ENCODE results near the gene FGFBP2. TPM values are rescaled to one million over a fixed set of nuclear protein-coding genes. Genes with fewer than 3 reads are reported as not detected.
"Not testable (repeated sequence)": the region's sequence is repeated elsewhere in the genome, so short reads cannot be mapped to it uniquely, and the experiment has no call there.

The FGFBP2 gene
- total RNA-seq, 1 experiment from 2014 or later, result 0.25 TPM

DNA sequence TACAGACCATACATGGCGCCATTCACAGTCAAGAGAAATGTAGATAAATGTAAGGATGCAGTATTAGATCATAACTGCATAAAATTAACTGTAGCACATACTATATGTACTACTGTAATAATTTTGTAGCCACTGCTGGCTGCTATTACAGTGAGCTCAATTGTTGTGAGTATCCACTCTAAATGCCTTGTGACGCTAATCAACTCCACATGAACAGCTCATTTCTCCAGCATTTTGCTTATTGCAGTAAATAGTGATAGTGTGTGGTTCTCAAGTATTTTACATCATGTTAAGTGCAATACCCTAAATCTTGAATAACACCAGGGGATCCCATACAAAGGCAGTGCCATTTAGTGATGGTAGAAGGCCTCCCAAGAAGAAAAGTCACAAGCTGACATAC is 45.7 kb downstream of the FGFBP2 start:
- H3K27ac Mint-ChIP-seq (ENCODE audit: unreplicated experiment), result no peak overlapping the region
- Histone ChIP-seq H3K4me1 (peaks cover 4% of the 10 kb centered on the region; the same call in 1 of the 2 replicates), H3K27me3 (replicated peaks; ENCODE audit: control insufficient read depth, insufficient read depth, low read length) (no peaks in the 10 kb centered on the region), H3K9me3 (no peaks in the 10 kb centered on the region), H3K36me3 (ENCODE audit: control insufficient read depth, insufficient read depth, low read length) (no peaks in the 10 kb centered on the region), H3K4me3 (ENCODE audit: low read depth, low read length) (no peak overlapping the region)
- POLR2A ChIA-PET, result no interaction called here
- no peaks in the 10 kb centered on the region for H3K36me3 Mint-ChIP-seq (ENCODE audit: insufficient read depth, unreplicated experiment)
- DNase-seq, result no peak
- CTCF ChIA-PET, result no interaction called here
- no peaks in the 10 kb centered on the region for H3K4me1 Mint-ChIP-seq (ENCODE audit: low read depth, unreplicated experiment)
- H3K4me3 Mint-ChIP-seq (ENCODE audit: unreplicated experiment), result no peak overlapping the region
- intact Hi-C loops (cut with micrococcal nuclease; ENCODE audit: unreplicated experiment), result no loop called here
- H3K27me3 Mint-ChIP-seq (ENCODE audit: insufficient read depth, unreplicated experiment), result peaks cover 6% of the 10 kb centered on the region
- H3K9me3 Mint-ChIP-seq (ENCODE audit: unreplicated experiment), result peaks cover 11% of the 10 kb centered on the region
- TF ChIP-seq, protein P1, sequence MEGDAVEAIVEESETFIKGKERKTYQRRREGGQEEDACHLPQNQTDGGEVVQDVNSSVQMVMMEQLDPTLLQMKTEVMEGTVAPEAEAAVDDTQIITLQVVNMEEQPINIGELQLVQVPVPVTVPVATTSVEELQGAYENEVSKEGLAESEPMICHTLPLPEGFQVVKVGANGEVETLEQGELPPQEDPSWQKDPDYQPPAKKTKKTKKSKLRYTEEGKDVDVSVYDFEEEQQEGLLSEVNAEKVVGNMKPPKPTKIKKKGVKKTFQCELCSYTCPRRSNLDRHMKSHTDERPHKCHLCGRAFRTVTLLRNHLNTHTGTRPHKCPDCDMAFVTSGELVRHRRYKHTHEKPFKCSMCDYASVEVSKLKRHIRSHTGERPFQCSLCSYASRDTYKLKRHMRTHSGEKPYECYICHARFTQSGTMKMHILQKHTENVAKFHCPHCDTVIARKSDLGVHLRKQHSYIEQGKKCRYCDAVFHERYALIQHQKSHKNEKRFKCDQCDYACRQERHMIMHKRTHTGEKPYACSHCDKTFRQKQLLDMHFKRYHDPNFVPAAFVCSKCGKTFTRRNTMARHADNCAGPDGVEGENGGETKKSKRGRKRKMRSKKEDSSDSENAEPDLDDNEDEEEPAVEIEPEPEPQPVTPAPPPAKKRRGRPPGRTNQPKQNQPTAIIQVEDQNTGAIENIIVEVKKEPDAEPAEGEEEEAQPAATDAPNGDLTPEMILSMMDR (IDR thresholded peaks at IDR 0.05; ENCODE audit: insufficient read depth in 1 of 2, low read depth in 1 of 2, low read length in 1 of 2, severe bottlenecking in 1 of 2, unreplicated experiment in 1 of 2), result no peak
- no TSS peak for BruUV-seq (replicated peaks)

DNA sequence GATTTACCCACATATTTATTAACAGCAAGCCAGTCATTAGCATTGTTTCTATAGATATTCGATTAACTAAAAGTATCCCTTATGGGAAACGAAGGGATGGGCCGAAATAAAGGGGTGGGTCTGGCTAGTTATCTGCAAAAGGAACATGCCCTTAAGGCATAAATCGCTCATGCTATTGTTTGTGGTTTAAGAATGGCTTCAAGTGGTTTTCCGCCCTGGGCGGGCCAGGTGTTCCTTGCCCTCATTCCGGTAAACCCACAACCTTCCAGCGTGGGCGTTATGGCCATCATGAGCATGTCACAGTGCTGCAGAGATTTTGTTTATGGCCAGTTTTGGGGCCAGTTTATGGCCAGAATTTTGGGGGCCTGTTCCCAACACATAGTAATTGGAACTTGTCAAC is 46.6 kb downstream of the FGFBP2 start:
- BruUV-seq (replicated peaks); POLR2A ChIA-PET; H3K36me3 Mint-ChIP-seq (ENCODE audit: insufficient read depth, unreplicated experiment); intact Hi-C loops (cut with micrococcal nuclease; ENCODE audit: unreplicated experiment); H3K4me3 Mint-ChIP-seq (ENCODE audit: unreplicated experiment); DNase-seq; H3K4me1 Mint-ChIP-seq (ENCODE audit: low read depth, unreplicated experiment); H3K36me3 ChIP-seq (ENCODE audit: control insufficient read depth, insufficient read depth, low read length); H3K4me3 ChIP-seq (ENCODE audit: low read depth, low read length); H3K9me3 ChIP-seq; H3K27ac Mint-ChIP-seq (ENCODE audit: unreplicated experiment); CTCF ChIA-PET; H3K4me1 ChIP-seq; H3K27me3 ChIP-seq (replicated peaks; ENCODE audit: control insufficient read depth, insufficient read depth, low read length); H3K27me3 Mint-ChIP-seq (ENCODE audit: insufficient read depth, unreplicated experiment): not testable (repeated sequence)
- peaks cover 11% of the 10 kb centered on the region for H3K9me3 Mint-ChIP-seq (ENCODE audit: unreplicated experiment)

DNA sequence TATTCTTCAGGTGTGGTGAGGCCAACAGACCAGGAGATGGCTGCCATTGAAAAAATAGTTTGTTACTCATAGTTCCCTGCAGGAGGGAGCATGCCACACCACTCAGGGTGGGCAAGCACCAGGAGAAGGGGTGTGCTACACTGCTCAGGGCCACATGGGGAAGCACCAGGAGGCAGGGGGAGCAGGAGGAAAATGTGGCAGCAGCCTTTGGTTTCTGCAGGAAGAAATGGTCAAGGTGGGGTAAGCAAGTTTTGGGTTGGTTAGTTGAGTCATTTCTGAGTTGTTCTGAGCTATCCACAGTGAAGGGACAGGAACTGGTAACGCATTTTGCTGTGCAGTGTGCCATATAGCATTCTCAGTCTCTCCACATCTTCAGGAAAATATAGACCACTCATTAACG is 48.2 kb downstream of the FGFBP2 start:
- no TSS peak for BruUV-seq (replicated peaks)
- H3K9me3 ChIP-seq, result no peaks in the 10 kb centered on the region
- ChIA-PET CTCF (no interaction called here), POLR2A (no interaction called here)
- intact Hi-C loops (cut with micrococcal nuclease; ENCODE audit: unreplicated experiment), result no loop called here
- DNase-seq, result no peak
- H3K4me3 Mint-ChIP-seq (ENCODE audit: unreplicated experiment), result no peak overlapping the region
- H3K4me1 ChIP-seq, result peaks cover 4% of the 10 kb centered on the region; the same call in 1 of the 2 replicates
- TF ChIP-seq, protein P1 (IDR thresholded peaks at IDR 0.05; ENCODE audit: insufficient read depth in 1 of 2, low read depth in 1 of 2, low read length in 1 of 2, severe bottlenecking in 1 of 2, unreplicated experiment in 1 of 2), result no peak
- H3K36me3 Mint-ChIP-seq (ENCODE audit: insufficient read depth, unreplicated experiment), result no peaks in the 10 kb centered on the region
- H3K9me3 Mint-ChIP-seq (ENCODE audit: unreplicated experiment), result peaks cover 11% of the 10 kb centered on the region
- H3K27me3 ChIP-seq (replicated peaks; ENCODE audit: control insufficient read depth, insufficient read depth, low read length), result no peaks in the 10 kb centered on the region
- H3K27ac Mint-ChIP-seq (ENCODE audit: unreplicated experiment), result no peak overlapping the region
- H3K4me1 Mint-ChIP-seq (ENCODE audit: low read depth, unreplicated experiment), result no peaks in the 10 kb centered on the region
- no peak overlapping the region for H3K4me3 ChIP-seq (ENCODE audit: low read depth, low read length)
- no peaks in the 10 kb centered on the region for H3K36me3 ChIP-seq (ENCODE audit: control insufficient read depth, insufficient read depth, low read length)
- peaks cover 2% of the 10 kb centered on the region for H3K27me3 Mint-ChIP-seq (ENCODE audit: insufficient read depth, unreplicated experiment)

DNA sequence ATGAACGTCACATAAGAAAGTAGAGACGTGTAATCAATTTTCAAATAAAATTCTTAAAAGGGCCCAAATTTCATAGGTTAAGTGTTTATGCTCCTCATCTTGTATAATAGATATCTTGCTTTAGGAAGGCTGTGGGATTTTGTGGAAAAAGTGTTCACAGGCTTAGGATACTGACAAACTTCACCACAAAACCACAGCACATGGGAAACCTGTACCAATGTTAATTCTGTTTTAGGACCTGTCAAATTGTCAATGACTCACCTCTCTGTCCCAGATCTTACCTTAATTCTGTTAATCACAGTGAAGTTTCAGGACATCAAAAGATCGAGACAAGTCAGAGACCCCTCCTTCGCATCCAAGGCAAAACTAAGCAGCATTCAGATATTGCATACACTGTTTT is 48.7 kb downstream of the FGFBP2 start:
- Histone ChIP-seq H3K4me1 (peaks cover 4% of the 10 kb centered on the region; the same call in 1 of the 2 replicates), H3K4me3 (ENCODE audit: low read depth, low read length) (no peak overlapping the region), H3K36me3 (ENCODE audit: control insufficient read depth, insufficient read depth, low read length) (no peaks in the 10 kb centered on the region), H3K9me3 (no peaks in the 10 kb centered on the region), H3K27me3 (replicated peaks; ENCODE audit: control insufficient read depth, insufficient read depth, low read length) (no peaks in the 10 kb centered on the region)
- ChIA-PET POLR2A (no interaction called here), CTCF (no interaction called here)
- peaks cover 11% of the 10 kb centered on the region for H3K9me3 Mint-ChIP-seq (ENCODE audit: unreplicated experiment)
- intact Hi-C loops (cut with micrococcal nuclease; ENCODE audit: unreplicated experiment), result no loop called here
- H3K4me1 Mint-ChIP-seq (ENCODE audit: low read depth, unreplicated experiment), result no peaks in the 10 kb centered on the region
- TF ChIP-seq, protein P1 (IDR thresholded peaks at IDR 0.05; ENCODE audit: insufficient read depth in 1 of 2, low read depth in 1 of 2, low read length in 1 of 2, severe bottlenecking in 1 of 2, unreplicated experiment in 1 of 2), result no peak
- H3K36me3 Mint-ChIP-seq (ENCODE audit: insufficient read depth, unreplicated experiment), result no peaks in the 10 kb centered on the region
- no peak overlapping the region for H3K4me3 Mint-ChIP-seq (ENCODE audit: unreplicated experiment)
- no peak for DNase-seq
- no peak overlapping the region for H3K27ac Mint-ChIP-seq (ENCODE audit: unreplicated experiment)
- peaks cover 2% of the 10 kb centered on the region for H3K27me3 Mint-ChIP-seq (ENCODE audit: insufficient read depth, unreplicated experiment)
- no TSS peak for BruUV-seq (replicated peaks)
